Measurements from ENCODE around the gene CLIC3. TPM values are rescaled to one million over a fixed set of nuclear protein-coding genes. Genes with fewer than 3 reads are reported as not detected.
A peak's percentile ranks its signal among the peaks of the same experiment; 100 is the strongest.

The CLIC3 gene
- total RNA-seq, 4 donors from 2014 or later = 94.8 to 442 (median 200) TPM

- Histone ChIP-seq H3K4me1 (peaks cover 8 to 55% (median 22%) of the 10 kb centered on the region in 3 donors), H3K4me3 (no peak overlapping the region), H3K27ac (peak overlapping the region in 2 of 4 donors; percentile 9 to 71), H3K36me3 (no peaks in the 10 kb centered on the region), H3K9me3 (no peaks in the 10 kb centered on the region), H3K27me3 (peaks cover 0 to 36% (median 6%) of the 10 kb centered on the region in 4 donors)
- WGBS, 2 donors = 81 to 94% methylated on average over 10 to 12 of the region's 26 CpGs
- no peak for DNase-seq
- intact Hi-C loops (cut with DNase I) = no loop called here
- no peak for TF ChIP-seq CTCF (IDR thresholded peaks at IDR 0.05)
- no peak for TF ChIP-seq POLR2A (IDR thresholded peaks at IDR 0.05)
Observed at GRCh38 chr9:136979769-136980587, 16.4 kb downstream of the CLIC3 start.

- Histone ChIP-seq H3K27me3 (peaks cover 0 to 26% (median 0%) of the 10 kb centered on the region in 4 donors), H3K36me3 (no peaks in the 10 kb centered on the region), H3K9me3 (no peaks in the 10 kb centered on the region), H3K4me3 (peak overlapping the region in 1 of 4 donors; percentile 8), H3K27ac (peak overlapping the region in 2 of 4 donors; percentile 33 to 55), H3K4me1 (peaks cover 13 to 58% (median 23%) of the 10 kb centered on the region in 3 donors)
- TF ChIP-seq CTCF (IDR thresholded peaks at IDR 0.05) = no peak
- no peak for TF ChIP-seq POLR2A (IDR thresholded peaks at IDR 0.05)
- no peak for DNase-seq
- WGBS, 2 donors = 72% methylated on average over 10 of the region's 41 CpGs; no CpG with 5 or more reads in 1 of the 2 donors
- intact Hi-C loops (cut with DNase I) = no loop called here
Observed at GRCh38 chr9:136978865-136979544, 17.4 kb downstream of the CLIC3 start.

GRCh38 chr9:136978073-136978864 lies 18.1 kb downstream of the CLIC3 start:
- peaks cover 0 to 19% (median 0%) of the 10 kb centered on the region in 4 donors for H3K27me3 ChIP-seq
- no peaks in the 10 kb centered on the region for H3K36me3 ChIP-seq
- no peak for DNase-seq
- WGBS, 2 donors = no CpG with 5 or more reads among the region's 78 CpGs
- intact Hi-C loops (cut with DNase I) = no loop called here
- H3K9me3 ChIP-seq = no peaks in the 10 kb centered on the region
- TF ChIP-seq CTCF (IDR thresholded peaks at IDR 0.05) (no peak), POLR2A (IDR thresholded peaks at IDR 0.05) (peak in 1 of 4 donors; percentile 12)
- H3K4me1 ChIP-seq = peaks cover 13 to 61% (median 23%) of the 10 kb centered on the region in 3 donors
- peak overlapping the region; percentile 27 to 71 (median 47) for H3K4me3 ChIP-seq
- peak overlapping the region; percentile 43 to 82 (median 72) for H3K27ac ChIP-seq

- peak overlapping the region; percentile 43 to 82 (median 72) for H3K27ac ChIP-seq
- no CpG with 5 or more reads among the region's 33 CpGs for WGBS, 2 donors
- H3K27me3 ChIP-seq = peaks cover 0 to 13% (median 0%) of the 10 kb centered on the region in 4 donors
- no peak for DNase-seq
- peak overlapping the region; percentile 27 to 71 (median 47) for H3K4me3 ChIP-seq
- H3K4me1 ChIP-seq = peaks cover 13 to 61% (median 23%) of the 10 kb centered on the region in 3 donors
- H3K36me3 ChIP-seq = no peaks in the 10 kb centered on the region
- no peaks in the 10 kb centered on the region for H3K9me3 ChIP-seq
- intact Hi-C loops (cut with DNase I) = no loop called here
- TF ChIP-seq CTCF (IDR thresholded peaks at IDR 0.05) (no peak), POLR2A (IDR thresholded peaks at IDR 0.05) (no peak)
Observed at GRCh38 chr9:136977649-136978072, 18.7 kb downstream of the CLIC3 start.

Measured in esophagus squamous epithelium (tissue), 5 donors.